GM18867 (cell line): Measurements from ENCODE around the gene MAP3K9.

Experiments used
- ATAC-seq: cut with Tn5 transposase; IDR thresholded peaks from one replicate; pipeline ENCODE4 v1.9.1; 2021; ENCODE audit warnings: mild to moderate bottlenecking, moderate library complexity; ENCODE audit not compliant: unreplicated experiment

Gene MAP3K9

DNA sequence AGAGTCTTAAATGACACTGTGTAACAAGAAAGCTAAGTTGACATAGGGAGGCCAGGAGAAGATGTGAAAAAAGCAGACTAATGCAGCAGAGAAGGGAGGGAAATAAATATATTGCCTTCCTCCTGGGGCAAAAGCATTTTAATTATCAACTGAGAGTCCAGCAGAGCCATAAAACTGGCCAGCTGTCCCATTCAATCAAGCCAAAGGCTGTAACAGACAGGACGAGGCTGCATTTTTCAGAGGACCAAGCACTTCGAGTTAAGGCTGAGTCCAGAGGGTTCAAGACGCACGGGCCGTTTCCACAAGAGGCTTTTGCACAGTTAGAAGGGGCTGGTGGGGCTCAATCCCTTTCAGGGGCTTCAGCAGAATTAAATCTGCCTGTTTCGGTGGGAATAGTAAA is 20.4 kb downstream of the MAP3K9 start:
- no peak for ATAC-seq

DNA sequence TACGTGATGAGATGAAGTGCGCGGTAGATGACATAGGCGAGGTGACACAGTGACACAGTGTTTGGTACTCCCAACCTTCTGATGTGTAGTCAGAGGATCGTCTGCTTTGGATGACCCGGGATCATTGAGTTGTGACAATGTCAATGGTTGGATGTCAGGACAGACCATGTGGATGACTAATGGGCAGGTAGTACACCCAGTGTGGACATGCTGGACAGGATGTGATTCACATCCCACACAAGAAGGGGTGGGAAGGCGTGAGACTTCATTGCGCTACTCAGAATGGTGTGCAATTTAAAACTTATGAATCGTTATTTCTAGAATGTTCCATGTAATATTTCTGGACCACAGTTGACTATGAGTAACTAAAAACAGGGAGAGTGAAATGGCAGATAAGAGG is 23.8 kb downstream of the MAP3K9 start:
- ATAC-seq: no peak

DNA sequence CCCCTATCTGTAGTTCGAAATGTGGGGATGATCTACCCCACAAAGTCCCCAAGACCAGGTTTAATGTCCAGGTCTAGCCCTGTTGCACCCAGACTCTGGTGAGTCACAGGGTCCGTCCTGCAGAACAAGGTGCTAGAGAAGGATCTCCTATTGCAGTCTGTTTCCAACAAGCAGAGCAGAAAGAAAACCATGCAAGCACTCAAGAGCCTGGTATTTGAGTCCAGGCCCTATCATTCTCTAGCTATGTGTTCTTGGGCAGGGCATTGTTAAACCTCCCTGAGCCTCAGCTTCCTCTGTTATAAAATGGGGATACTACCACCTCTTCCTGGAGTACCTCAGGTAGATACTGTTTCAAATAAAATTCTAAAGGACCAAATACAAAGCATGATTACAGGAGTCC is 24.4 kb downstream of the MAP3K9 start:
- no peak for ATAC-seq

DNA sequence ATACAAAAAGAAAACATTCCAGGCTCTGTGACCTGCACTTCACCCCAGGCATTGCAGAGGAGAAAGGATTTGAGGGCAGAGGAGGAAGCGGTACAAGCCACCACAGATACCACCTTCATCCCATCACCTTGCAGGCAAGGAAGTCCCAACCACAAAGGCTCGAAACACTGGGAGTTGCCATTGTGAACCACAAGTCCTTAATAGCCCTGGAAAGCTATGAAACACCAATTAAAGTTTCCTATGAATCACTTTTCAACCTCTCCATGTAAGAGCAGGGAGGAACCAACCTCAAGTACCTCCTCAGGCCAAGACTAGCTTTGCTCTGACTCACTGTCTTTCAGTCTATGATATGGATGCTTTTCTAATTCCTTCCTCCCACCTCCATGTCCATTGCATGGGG is 27.0 kb downstream of the MAP3K9 start:
- ATAC-seq: no peak

GRCh38 chr14:70780396-70781075 is 28.8 kb downstream of the MAP3K9 start:
- peak; percentile 72 for ATAC-seq

- no peak for ATAC-seq
Observed at GRCh38 chr14:70779667-70780066, 29.6 kb downstream of the MAP3K9 start.

- peak; percentile 90 for ATAC-seq
Observed at GRCh38 chr14:70776197-70776596, 33.1 kb downstream of the MAP3K9 start.

- ATAC-seq: no peak
Observed at GRCh38 chr14:70773182-70773862, 36.0 kb downstream of the MAP3K9 start.

- no peak for ATAC-seq
Observed at GRCh38 chr14:70771781-70772212, 37.5 kb downstream of the MAP3K9 start.

DNA sequence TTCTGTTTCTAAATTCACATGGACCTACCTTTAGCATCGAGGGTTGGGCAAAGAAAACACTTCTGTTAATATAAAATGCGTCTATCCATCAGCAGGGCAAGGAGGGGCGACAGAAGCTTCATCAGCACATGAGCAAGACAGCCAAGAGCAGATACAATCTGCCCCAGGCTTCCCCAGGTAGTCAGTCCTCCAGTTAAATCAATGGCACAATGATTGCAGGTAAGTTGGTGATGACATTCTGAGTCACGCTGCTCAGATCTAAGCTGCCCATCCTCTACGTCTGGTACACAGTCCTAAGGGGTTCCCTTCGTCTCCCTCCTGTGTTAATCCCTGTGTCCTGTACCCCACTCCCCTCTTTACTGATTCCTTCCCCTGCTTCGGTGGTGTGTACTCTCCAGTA is 38.8 kb downstream of the MAP3K9 start:
- no peak for ATAC-seq

- ATAC-seq: no peak
Observed at GRCh38 chr14:70759398-70759797, 49.9 kb downstream of the MAP3K9 start.

DNA sequence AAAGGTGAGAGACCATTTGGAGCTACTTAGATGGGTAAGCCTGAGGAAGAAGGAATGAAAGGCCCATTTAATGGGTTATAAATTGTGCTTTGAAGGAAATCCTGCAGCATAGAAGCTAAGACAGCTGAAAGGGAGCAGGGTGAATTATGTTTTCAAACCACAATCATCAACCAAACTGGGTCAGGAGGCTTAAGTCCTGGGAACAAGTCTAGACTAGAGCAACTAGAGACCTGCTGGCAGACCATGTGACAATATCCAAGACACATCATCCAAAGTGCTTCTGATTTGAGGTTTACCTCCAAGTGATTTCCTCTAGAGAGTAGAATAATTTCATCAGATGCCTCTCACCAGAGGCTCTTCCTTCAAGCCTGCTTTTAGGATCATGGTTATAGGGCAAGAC is 53.7 kb downstream of the MAP3K9 start:
- no peak for ATAC-seq

- ATAC-seq: no peak
Observed at GRCh38 chr14:70754991-70755390, 54.3 kb downstream of the MAP3K9 start.

GRCh38 chr14:70753518-70753953 is 55.8 kb downstream of the MAP3K9 start:
- no peak for ATAC-seq

GRCh38 chr14:70748422-70748821 is 60.9 kb downstream of the MAP3K9 start:
- ATAC-seq: no peak

GRCh38 chr14:70744641-70745040 is 64.7 kb downstream of the MAP3K9 start:
- ATAC-seq: no peak

DNA sequence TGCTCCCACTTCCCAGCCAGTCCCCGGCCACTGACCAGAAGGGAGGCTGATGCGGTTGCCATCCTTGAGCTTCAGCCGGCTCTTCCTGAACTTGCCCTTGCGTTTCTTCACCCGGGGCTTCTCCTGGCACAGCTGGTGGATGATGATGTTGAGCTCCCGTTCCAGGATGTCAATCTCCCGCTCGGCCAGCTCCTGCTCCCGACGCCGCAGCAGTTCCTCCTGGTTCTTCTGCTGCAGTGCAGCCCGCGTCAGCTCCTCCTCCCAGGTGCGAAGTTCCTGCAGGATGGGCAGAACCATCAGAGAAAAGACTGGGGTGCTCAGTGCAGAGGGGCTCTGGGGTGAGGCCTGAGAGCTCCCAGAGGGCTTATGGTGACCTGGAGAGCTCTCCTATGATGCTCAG is 67.0 kb downstream of the MAP3K9 start:
- ATAC-seq: no peak

DNA sequence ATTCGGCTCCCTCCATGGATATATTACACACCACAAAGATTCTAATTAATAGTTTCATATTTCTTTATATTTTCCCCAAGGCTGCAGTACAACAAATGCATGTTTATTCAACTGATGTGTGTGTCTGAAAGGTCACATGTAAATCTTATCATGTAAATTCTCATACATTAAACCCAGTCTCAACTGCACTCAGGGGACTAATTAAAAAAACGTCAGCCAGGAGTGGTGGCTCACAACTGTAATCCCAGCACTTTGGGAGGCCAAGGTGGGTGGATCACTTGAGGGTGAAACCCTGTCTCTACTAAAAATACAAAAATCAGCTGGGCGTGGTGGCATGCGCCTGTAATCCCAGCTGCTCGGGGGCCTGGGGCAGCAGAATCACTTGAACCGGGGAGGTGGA is 67.8 kb downstream of the MAP3K9 start:
- no peak for ATAC-seq

DNA sequence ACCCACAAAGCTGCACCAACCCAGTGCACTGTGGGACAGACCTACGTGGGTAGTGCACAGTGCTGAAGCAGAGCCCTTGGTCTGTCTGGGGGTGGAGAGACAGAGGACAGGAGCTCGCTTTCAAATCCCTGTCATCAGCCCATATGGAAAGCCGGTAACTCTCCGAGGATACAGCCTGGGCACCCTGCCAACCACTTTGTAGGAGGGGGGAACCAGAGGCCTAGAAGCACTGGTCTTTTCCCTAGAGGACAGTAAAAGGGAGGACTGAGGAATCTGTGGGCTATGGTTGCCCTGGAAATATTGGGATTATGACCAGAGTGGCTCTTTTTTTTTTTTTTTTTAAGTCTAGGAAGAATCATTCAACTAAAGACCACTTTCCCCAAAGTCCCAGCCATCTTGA is 74.3 kb downstream of the MAP3K9 start:
- ATAC-seq: no peak

DNA sequence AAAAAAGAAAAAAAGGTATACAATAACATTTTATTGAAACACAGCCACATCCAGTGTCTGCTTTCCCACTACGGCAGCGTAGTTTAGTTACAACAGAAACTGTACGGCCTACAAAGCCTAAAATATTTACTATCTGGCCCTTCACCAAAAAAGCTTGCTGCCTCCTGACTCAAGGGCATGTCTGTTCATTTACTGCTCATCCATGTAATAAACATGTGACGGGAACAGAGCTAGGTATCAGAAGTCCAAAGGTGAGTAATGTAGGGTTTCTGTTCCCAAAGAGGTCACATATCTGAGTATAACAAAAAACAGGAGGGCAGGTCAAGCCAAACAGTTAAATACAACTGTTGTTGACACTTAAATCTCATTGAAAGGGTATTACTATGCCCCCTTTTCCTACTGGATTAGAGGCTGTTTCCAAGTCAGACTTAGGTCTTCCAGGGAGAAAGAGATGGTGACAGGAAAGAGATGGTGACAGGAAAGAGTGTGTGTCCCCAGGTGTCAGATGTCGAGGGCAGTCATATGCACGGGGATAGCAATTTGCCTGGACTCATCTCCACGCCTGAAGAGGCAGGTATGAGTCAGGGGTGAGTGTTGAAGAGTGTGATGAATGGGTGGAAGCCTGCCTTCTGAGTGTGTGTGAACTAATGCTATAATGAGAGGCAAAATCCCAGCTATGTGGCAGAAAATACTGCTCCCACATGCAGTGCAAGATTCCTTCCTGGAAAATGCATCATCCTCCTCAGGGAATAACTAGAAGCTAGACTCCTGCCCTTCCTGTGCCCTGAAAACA is 77.7 kb downstream of the MAP3K9 start:
- no peak for ATAC-seq

GRCh38 chr14:70730393-70730792 is 78.9 kb downstream of the MAP3K9 start:
- no peak for ATAC-seq
